GM19463 (cell line): ENCODE results near the gene SMKR1.
"Not testable (repeated sequence)": the region's sequence is repeated elsewhere in the genome, so short reads cannot be mapped to it uniquely, and the experiment has no call there.

Experiments used
- ATAC-seq: cut with Tn5 transposase; IDR thresholded peaks from one replicate; pipeline ENCODE4 v1.9.1; 2021; ENCODE audit warnings: mild to moderate bottlenecking, moderate library complexity; ENCODE audit not compliant: unreplicated experiment

Gene SMKR1

DNA sequence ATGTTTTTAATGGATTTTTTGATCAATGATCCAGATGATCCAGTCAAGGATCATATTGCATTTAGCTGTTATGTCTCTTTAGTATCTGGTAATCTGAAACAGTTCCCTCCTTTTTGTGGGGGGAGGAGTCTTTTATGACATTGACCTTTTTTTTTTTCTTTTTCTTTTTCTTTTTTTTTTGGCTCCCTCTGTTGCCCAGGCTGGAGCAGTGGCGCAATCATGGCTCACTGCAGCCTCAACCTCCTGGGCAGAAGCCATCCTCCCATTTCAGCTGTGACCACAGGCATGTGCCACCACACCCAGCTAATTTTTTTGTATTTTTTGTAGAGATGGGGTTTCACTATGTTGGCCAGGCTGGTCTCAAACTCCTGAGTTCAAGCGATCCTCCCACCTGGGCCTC, 22.1 kb downstream of the SMKR1 start:
- ATAC-seq = not testable (repeated sequence)

- no peak for ATAC-seq
Measured at GRCh38 chr7:129525225-129525862, 23.0 kb downstream of the SMKR1 start.

DNA sequence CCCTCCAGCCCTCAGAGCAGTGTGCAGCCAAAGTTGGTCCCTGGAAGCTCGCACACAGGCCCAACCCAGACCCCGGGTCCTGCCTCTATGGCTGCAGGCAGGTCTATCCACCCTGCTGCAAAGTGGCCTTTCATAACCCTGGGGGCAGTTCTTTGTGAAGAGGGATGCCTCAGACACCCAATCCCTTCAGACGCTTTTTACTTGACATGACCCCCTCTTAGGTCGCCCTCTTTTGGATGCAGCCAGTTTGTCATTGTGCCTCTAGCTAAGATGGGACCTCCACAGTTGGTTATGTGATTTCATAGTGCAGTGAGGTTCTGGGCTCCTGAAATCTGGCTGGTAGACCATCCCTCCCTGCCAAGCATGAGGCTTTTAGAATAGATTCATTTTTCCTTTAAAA, 27.3 kb downstream of the SMKR1 start:
- ATAC-seq = no peak

DNA sequence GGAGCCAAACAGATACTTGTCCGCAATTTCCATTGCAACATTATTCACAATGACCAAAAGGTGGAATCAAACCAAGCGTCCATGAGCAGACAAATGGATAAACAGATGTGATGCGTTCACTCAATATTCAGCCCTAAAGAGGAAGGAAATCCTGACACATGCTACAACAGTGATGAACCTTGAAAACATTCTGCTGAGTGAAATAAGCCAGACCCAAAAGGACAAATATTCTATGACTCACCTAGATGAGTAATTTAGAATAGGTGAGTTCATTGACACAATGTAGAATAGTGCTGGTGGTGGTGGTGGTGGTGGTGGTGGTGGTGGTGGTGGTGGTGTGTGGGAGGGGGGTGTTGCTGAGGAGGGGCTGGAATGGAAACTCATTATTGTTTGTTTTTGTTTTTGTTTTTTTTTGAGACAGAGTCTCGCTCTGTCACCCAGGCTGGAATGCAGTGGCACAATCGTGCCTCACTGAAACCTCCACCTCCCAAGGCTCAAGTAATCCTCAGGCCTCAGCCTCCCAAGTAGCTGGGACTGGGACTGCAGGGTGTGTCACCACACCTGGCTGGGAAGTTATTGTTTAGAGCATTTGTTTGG, 28.6 kb downstream of the SMKR1 start:
- ATAC-seq = no peak

GRCh38 chr7:129531721-129532120, 29.4 kb downstream of the SMKR1 start:
- no peak for ATAC-seq

GRCh38 chr7:129532375-129532774, 30.0 kb downstream of the SMKR1 start:
- ATAC-seq = no peak

DNA sequence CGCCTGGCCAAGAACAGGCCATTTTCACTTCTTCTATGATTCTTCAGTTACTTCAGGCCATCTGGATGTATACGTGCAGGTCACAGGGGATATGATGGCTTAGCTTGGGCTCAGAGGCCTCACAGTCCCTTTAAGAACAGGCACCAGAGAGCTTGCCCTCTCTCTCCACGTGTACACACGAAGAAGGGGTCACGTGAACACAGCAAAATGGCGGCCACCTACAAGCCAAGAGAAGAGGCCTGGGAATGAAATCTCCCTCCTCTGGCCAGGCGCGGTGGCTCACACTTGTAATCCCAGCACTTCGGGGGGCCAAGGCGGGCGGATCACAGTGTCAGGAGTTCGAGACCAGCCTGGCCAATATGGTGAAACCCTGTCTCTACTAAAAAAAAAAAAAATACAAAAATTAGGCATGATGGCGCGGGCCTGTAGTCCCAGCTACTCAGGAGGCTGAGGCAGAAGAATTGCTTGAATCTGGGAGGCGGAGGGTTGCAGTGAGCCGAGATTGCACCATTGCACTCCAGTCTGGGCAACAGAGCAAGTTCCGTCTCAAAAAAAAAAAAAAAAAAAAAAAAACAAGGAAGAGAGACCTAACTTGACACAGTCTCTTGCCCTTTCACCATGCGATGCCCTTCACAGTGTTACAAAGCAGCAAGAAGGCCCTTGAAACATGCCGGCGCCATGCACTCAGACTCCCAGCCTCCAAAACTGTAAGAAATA, 32.4 kb downstream of the SMKR1 start:
- ATAC-seq = not testable (repeated sequence)

- ATAC-seq = no peak
Measured at GRCh38 chr7:129535896-129536295, 33.6 kb downstream of the SMKR1 start.

DNA sequence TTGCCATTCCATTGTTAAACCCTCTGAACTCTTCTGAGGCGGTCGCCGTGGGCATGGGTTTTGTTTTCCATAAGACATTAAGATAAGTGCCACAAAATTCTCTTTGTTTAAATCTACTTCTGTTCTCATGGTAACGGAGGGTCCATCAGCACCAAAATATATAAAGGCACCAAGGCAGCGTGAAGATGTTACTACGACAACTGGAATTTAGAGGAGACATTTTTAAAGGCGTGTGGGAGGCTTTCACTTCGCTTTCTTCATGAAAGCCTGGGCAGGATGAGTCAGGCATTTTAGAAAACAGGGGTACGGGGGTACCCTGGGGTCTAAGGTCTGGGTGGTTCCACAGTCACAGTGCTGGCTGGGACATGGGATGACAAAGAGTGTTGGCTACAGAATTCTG, 34.0 kb downstream of the SMKR1 start:
- no peak for ATAC-seq

DNA sequence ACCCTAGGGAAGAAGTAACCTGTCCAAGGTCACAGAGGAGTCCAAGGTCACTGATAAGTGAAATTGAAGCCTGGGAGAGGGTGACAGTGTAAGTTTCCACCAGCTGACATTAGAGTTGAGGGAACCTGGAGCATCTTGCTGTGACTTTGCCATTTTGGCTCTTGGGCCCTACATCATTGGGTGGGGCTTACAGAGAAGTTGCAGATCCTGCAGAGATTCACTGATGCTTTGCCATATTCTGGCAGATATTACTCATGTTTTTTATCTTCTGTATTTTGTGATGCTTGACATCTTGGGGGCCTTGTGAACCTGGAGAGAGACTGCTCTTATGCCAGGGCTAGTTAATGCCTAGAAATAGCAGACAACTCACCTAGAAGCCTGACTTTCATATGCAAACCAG, 36.5 kb downstream of the SMKR1 start:
- ATAC-seq = no peak

GRCh38 chr7:129540340-129540739, 38.0 kb downstream of the SMKR1 start:
- no peak for ATAC-seq

GRCh38 chr7:129544700-129545099, 42.4 kb downstream of the SMKR1 start:
- no peak for ATAC-seq

- no peak for ATAC-seq
Measured at GRCh38 chr7:129550693-129551360, 48.5 kb downstream of the SMKR1 start.

- ATAC-seq = no peak
Measured at GRCh38 chr7:129553899-129554461, 51.6 kb downstream of the SMKR1 start.

DNA sequence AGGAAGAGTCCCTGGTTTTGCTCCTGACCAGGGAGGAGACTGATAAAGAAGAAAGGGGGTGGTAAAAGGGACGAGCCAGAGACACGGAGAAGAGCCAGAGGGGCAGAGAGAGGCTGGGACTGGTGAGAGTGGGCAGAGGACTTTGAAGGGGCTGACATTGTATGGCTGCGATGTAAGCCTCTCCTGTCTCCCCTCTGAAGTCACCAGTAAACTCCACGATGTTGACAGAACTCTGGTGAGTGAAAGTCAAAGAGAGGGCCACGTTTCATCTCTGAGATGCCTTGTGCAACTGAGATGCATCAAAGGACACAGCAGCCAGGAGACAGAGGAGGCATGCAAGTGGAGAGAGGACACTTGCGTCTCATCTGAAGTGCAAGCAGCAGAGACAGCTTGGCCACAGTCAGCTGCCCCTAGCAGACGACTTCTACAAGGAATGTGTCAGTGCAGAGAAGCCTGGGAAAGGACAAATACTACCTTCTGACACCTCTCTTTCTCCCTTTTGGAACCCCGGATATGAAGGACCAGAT, 54.3 kb downstream of the SMKR1 start:
- ATAC-seq = no peak

- no peak for ATAC-seq
Measured at GRCh38 chr7:129557686-129558481, 55.6 kb downstream of the SMKR1 start.

GRCh38 chr7:129559564-129559963, 57.2 kb downstream of the SMKR1 start:
- no peak for ATAC-seq

GRCh38 chr7:129560831-129561230, 58.5 kb downstream of the SMKR1 start:
- no peak for ATAC-seq

DNA sequence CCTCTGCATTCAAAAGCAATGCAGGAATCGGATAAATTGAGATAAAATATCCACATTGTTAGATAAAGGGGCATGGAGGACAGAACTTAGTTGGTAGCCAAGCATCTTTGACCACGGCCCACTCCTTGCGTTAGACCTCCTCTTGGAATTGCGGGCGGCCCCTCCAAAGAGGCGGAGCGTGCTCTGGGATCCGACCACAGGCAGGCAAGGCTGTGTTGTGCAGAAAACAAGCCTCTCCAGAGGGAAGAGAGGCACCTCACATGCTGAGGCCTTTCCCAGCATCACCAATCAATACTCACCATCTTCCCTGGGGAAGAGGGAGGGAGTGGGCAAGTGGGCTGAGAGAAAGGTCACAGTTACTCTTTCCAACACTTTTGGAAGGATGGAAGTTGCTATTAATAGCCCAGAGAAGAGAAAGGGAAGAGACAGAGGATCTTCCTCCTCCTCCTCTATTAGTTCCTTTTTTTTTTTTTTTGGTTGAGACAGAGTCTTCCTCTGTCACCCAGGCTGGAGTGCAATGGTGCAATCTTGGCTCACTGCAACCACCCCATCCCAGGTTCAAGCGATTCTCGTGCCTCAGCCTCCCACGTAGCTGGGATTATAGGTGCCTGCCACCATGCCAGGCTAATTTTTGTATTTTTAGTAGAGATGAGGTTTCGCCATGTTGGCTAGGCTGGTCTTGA, 59.5 kb downstream of the SMKR1 start:
- no peak for ATAC-seq
